ENCODE results near the gene NOTCH3. TPM values are rescaled to one million over a fixed set of nuclear protein-coding genes. Genes with fewer than 3 reads are reported as not detected.

Gene NOTCH3
- total RNA-seq, 1 donor from 2014 or later = not detected

GRCh38 chr19:15223649-15224361 lies 23.0 kb upstream of the NOTCH3 start:
- Mint-ChIP-seq H3K9me3 (no peaks in the 10 kb centered on the region), H3K27ac (no peak overlapping the region), H3K36me3 (ENCODE audit: low read depth) (no peaks in the 10 kb centered on the region), H3K4me1 (ENCODE audit: low read depth) (peaks cover 9% of the 10 kb centered on the region), H3K4me3 (ENCODE audit: low read depth) (peak overlapping the region; percentile 75), H3K27me3 (ENCODE audit: low read depth) (peaks cover 20% of the 10 kb centered on the region)
- intact Hi-C loops (cut with micrococcal nuclease) = no loop called here
- DNase-seq (ENCODE audit: low spot score) = no peak

- Mint-ChIP-seq H3K27me3 (ENCODE audit: low read depth) (peaks cover 20% of the 10 kb centered on the region), H3K4me1 (ENCODE audit: low read depth) (peaks cover 9% of the 10 kb centered on the region), H3K27ac (no peak overlapping the region), H3K36me3 (ENCODE audit: low read depth) (no peaks in the 10 kb centered on the region), H3K9me3 (no peaks in the 10 kb centered on the region), H3K4me3 (ENCODE audit: low read depth) (peak overlapping the region; percentile 75)
- intact Hi-C loops (cut with micrococcal nuclease) = no loop called here
- DNase-seq (ENCODE audit: low spot score) = peak; percentile 80
Observed at GRCh38 chr19:15222738-15223648, 22.2 kb upstream of the NOTCH3 start.

- no peak for DNase-seq (ENCODE audit: low spot score)
- Mint-ChIP-seq H3K4me3 (ENCODE audit: low read depth) (no peak overlapping the region), H3K27ac (no peak overlapping the region), H3K27me3 (ENCODE audit: low read depth) (peaks cover 20% of the 10 kb centered on the region), H3K36me3 (ENCODE audit: low read depth) (no peaks in the 10 kb centered on the region), H3K9me3 (no peaks in the 10 kb centered on the region), H3K4me1 (ENCODE audit: low read depth) (peaks cover 9% of the 10 kb centered on the region)
- intact Hi-C loops (cut with micrococcal nuclease) = no loop called here
Observed at GRCh38 chr19:15220833-15221232, 20.0 kb upstream of the NOTCH3 start.

- no peak for DNase-seq (ENCODE audit: low spot score)
- H3K4me3 Mint-ChIP-seq (ENCODE audit: low read depth) = no peak overlapping the region
- intact Hi-C loops (cut with micrococcal nuclease) = no loop called here
Observed at GRCh38 chr19:15218501-15218900, 17.7 kb upstream of the NOTCH3 start.

GRCh38 chr19:15216363-15216762 lies 15.6 kb upstream of the NOTCH3 start:
- no peaks in the 10 kb centered on the region for H3K9me3 Mint-ChIP-seq
- peaks cover 4% of the 10 kb centered on the region for H3K27me3 Mint-ChIP-seq (ENCODE audit: low read depth)
- no peak overlapping the region for H3K27ac Mint-ChIP-seq
- no peak overlapping the region for H3K4me3 Mint-ChIP-seq (ENCODE audit: low read depth)
- no peaks in the 10 kb centered on the region for H3K36me3 Mint-ChIP-seq (ENCODE audit: low read depth)
- intact Hi-C loops (cut with micrococcal nuclease) = no loop called here
- DNase-seq (ENCODE audit: low spot score) = no peak
- H3K4me1 Mint-ChIP-seq (ENCODE audit: low read depth) = no peaks in the 10 kb centered on the region

More at GRCh38 chr19:15218501-15218900, 17.7 kb upstream of the NOTCH3 start:
- Mint-ChIP-seq H3K36me3 (ENCODE audit: low read depth) (no peaks in the 10 kb centered on the region), H3K9me3 (no peaks in the 10 kb centered on the region), H3K27me3 (ENCODE audit: low read depth) (peaks cover 14% of the 10 kb centered on the region), H3K27ac (no peak overlapping the region), H3K4me1 (ENCODE audit: low read depth) (peaks cover 8% of the 10 kb centered on the region)

GRCh38 chr19:15213715-15214381 lies 13.1 kb upstream of the NOTCH3 start:
- H3K9me3 Mint-ChIP-seq = no peaks in the 10 kb centered on the region
- H3K4me1 Mint-ChIP-seq (ENCODE audit: low read depth) = no peaks in the 10 kb centered on the region
- DNase-seq (ENCODE audit: low spot score) = no peak
- no peaks in the 10 kb centered on the region for H3K27me3 Mint-ChIP-seq (ENCODE audit: low read depth)
- H3K4me3 Mint-ChIP-seq (ENCODE audit: low read depth) = no peak overlapping the region
- intact Hi-C loops (cut with micrococcal nuclease) = no loop called here
- no peak overlapping the region for H3K27ac Mint-ChIP-seq
- H3K36me3 Mint-ChIP-seq (ENCODE audit: low read depth) = no peaks in the 10 kb centered on the region

GRCh38 chr19:15212711-15213110 lies 11.9 kb upstream of the NOTCH3 start:
- no peaks in the 10 kb centered on the region for H3K36me3 Mint-ChIP-seq (ENCODE audit: low read depth)
- no peak overlapping the region for H3K27ac Mint-ChIP-seq
- H3K4me1 Mint-ChIP-seq (ENCODE audit: low read depth) = no peaks in the 10 kb centered on the region
- intact Hi-C loops (cut with micrococcal nuclease) = no loop called here
- no peak for DNase-seq (ENCODE audit: low spot score)
- H3K4me3 Mint-ChIP-seq (ENCODE audit: low read depth) = no peak overlapping the region
- no peaks in the 10 kb centered on the region for H3K9me3 Mint-ChIP-seq
- no peaks in the 10 kb centered on the region for H3K27me3 Mint-ChIP-seq (ENCODE audit: low read depth)

- Mint-ChIP-seq H3K27ac (no peak overlapping the region), H3K4me3 (ENCODE audit: low read depth) (no peak overlapping the region), H3K4me1 (ENCODE audit: low read depth) (no peaks in the 10 kb centered on the region), H3K9me3 (no peaks in the 10 kb centered on the region), H3K27me3 (ENCODE audit: low read depth) (no peaks in the 10 kb centered on the region), H3K36me3 (ENCODE audit: low read depth) (no peaks in the 10 kb centered on the region)
- intact Hi-C loops (cut with micrococcal nuclease) = no loop called here
- no peak for DNase-seq (ENCODE audit: low spot score)
Observed at GRCh38 chr19:15210323-15210781, 9.6 kb upstream of the NOTCH3 start.

GRCh38 chr19:15201374-15202023 lies 704 bp upstream of the NOTCH3 start:
- no peak overlapping the region for H3K4me3 Mint-ChIP-seq (ENCODE audit: low read depth)

GRCh38 chr19:15199661-15200552 lies 888 bp downstream of the NOTCH3 start:
- Mint-ChIP-seq H3K27ac (no peak overlapping the region), H3K27me3 (ENCODE audit: low read depth) (peaks cover 46% of the 10 kb centered on the region), H3K4me1 (ENCODE audit: low read depth) (peaks cover 5% of the 10 kb centered on the region), H3K9me3 (no peaks in the 10 kb centered on the region), H3K4me3 (ENCODE audit: low read depth) (no peak overlapping the region), H3K36me3 (ENCODE audit: low read depth) (no peaks in the 10 kb centered on the region)
- intact Hi-C loops (cut with micrococcal nuclease) = no loop called here
- DNase-seq (ENCODE audit: low spot score) = no peak

More at GRCh38 chr19:15201374-15202023, 704 bp upstream of the NOTCH3 start:
- DNase-seq (ENCODE audit: low spot score) = no peak
- Mint-ChIP-seq H3K9me3 (no peaks in the 10 kb centered on the region), H3K27me3 (ENCODE audit: low read depth) (peaks cover 39% of the 10 kb centered on the region), H3K4me1 (ENCODE audit: low read depth) (peaks cover 5% of the 10 kb centered on the region), H3K36me3 (ENCODE audit: low read depth) (no peaks in the 10 kb centered on the region), H3K27ac (no peak overlapping the region)
- intact Hi-C loops (cut with micrococcal nuclease) = no loop called here

GRCh38 chr19:15198951-15199660 lies 1.7 kb downstream of the NOTCH3 start:
- no peak overlapping the region for H3K4me3 Mint-ChIP-seq (ENCODE audit: low read depth)
- H3K36me3 Mint-ChIP-seq (ENCODE audit: low read depth) = no peaks in the 10 kb centered on the region
- H3K27me3 Mint-ChIP-seq (ENCODE audit: low read depth) = peaks cover 53% of the 10 kb centered on the region
- no peak for DNase-seq (ENCODE audit: low spot score)
- H3K9me3 Mint-ChIP-seq = no peaks in the 10 kb centered on the region
- peaks cover 5% of the 10 kb centered on the region for H3K4me1 Mint-ChIP-seq (ENCODE audit: low read depth)
- H3K27ac Mint-ChIP-seq = no peak overlapping the region
- intact Hi-C loops (cut with micrococcal nuclease) = no loop called here

Measured in activated T-helper 2 cell treated with anti-CD3 and anti-CD28 coated beads, Interferon-gamma antibody, Interleukin-2, Interleukin-4, amounts not matched to agents 10 μg/mL and 5 μg/mL and 100 μg/mL, durations not matched to agents 14 hours and 24 hours and 36 hours (primary cell).